IPS DF 19.7 (cell line): ENCODE results near the gene MARCHF6.
"Not testable (repeated sequence)": the region's sequence is repeated elsewhere in the genome, so short reads cannot be mapped to it uniquely, and the experiment has no call there.

Experiments used
- DNase-seq: peaks from one replicate; pipeline ENCODE4 v3.0.0-alpha.2; 2013; ENCODE audit warnings: low read depth, low spot score

MARCHF6 gene, protein sequence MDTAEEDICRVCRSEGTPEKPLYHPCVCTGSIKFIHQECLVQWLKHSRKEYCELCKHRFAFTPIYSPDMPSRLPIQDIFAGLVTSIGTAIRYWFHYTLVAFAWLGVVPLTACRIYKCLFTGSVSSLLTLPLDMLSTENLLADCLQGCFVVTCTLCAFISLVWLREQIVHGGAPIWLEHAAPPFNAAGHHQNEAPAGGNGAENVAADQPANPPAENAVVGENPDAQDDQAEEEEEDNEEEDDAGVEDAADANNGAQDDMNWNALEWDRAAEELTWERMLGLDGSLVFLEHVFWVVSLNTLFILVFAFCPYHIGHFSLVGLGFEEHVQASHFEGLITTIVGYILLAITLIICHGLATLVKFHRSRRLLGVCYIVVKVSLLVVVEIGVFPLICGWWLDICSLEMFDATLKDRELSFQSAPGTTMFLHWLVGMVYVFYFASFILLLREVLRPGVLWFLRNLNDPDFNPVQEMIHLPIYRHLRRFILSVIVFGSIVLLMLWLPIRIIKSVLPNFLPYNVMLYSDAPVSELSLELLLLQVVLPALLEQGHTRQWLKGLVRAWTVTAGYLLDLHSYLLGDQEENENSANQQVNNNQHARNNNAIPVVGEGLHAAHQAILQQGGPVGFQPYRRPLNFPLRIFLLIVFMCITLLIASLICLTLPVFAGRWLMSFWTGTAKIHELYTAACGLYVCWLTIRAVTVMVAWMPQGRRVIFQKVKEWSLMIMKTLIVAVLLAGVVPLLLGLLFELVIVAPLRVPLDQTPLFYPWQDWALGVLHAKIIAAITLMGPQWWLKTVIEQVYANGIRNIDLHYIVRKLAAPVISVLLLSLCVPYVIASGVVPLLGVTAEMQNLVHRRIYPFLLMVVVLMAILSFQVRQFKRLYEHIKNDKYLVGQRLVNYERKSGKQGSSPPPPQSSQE

DNA sequence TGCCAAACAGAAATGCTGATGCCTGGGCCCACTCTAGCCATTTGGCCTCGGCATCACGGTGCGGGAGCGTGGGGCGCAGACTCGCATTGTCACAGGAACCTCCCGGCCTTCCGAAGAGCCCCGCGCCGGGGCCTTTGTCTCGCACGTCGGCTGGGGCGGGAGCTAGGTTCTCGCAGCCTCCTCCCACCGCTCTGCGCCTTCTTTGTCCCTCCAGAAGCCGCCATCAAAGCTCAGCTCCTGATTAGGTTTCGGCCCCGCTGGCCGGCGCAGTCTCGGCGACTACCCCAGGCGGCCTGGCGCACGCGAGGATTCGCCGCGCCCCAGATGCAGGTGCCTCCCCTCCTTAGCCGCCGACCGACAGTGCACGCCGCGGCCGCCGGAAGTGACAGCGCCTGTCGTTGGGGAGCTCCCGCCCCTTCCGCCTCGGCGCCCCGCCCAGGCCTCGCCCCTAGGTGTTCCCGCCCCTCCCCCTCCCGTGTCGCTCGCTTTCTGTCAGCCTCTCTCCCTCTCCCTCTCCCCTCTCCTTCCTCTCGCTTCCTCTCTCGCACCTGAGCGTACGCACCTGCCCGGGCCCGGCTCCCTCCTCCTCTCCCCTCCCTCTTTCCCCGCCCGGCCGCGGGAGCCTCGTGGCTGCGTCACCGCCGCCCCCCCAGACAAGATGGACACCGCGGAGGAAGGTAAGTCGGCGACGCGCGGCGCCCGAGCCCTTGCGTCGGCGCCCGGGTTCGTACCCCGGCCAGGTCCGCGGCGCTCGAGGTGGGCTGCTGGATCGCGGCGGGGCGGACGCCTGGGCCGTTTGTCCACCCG, at the start of gene MARCHF6:
Gene MARCHF6 (plus strand): TSS at position 455 of the 807 bp plus-strand sequence. CDS start 204 bp downstream, at position 659.
- peak; percentile 90 for DNase-seq

DNA sequence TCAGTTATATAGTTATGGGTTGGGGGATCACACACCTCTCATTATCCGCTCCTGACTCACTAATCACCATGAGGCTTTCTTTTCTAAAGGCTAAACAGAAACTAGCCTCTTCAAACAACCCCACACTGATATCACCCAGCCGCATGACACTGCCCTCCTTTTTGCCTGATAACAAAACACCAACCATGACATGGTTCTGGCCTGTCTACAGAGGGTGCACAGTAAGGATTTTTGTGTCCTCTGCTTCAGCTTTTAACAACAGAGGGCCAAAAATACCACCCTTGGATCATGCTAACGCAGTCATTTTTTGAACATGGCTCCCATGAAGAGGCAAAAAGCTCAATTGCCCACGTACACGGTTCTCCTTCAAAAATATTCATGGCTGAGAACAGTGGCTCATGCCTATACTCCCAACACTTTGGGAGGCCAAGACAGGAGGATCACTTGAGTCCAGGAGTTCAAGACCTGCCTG, 49.8 kb upstream of the MARCHF6 start:
- DNase-seq = no peak

DNA sequence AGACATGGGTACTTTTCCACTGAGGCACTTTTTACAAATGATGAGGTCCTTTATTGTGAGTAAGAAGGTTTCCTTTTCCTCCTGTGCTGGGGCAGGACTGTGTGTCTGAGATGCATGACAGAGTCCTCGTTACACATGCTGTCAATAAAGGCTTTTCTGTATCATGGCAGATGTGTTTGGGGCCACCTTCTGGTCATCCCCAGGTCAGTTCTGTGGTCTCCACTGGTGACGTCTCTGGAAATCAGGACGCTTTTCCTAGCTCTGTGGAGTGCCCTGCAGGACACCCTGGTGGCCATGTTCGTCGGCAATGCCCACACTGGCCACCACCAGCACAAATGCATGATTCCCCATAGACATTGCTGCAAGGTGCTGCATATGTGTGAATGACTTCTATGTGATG, 48.6 kb upstream of the MARCHF6 start:
- no peak for DNase-seq

DNA sequence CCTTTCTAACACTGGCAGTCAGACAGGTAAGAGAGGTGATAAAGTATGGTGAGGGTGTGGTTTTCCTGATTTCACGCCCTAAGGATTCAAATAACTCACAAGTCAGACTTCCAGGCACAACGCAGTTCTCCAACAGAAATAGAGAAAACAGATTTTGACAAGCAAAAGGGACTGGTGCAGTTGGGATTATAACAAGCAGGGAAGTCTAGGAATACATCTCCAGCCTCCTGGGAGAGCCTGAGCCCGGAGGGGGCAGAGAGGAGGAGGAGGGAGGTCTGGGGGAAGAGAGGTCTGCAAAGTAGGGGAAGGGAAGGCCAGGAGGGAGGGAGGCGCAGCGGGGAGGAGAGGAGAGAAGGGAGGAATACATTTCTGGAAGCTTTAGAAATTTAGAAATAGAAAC, 47.4 kb upstream of the MARCHF6 start:
- DNase-seq = no peak

DNA sequence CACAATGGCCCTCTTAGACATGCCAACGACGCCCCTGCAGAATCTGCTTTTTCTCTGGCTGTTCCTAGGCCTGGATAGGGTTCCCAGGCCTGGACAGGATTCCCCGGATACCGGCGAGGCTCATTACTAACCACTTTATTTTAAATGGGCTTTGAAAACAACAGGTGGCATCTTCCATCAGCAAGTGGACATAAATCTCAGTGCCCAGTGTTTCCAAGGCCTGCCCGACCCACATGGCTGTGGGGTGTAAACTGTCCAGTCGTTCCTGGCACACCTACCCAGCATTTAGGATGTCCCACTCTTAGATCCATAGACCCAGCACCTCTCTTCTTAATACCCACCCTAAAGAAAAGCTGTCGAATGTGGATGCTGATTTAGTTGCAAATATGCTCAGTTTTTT, 46.7 kb upstream of the MARCHF6 start:
- no peak for DNase-seq

DNA sequence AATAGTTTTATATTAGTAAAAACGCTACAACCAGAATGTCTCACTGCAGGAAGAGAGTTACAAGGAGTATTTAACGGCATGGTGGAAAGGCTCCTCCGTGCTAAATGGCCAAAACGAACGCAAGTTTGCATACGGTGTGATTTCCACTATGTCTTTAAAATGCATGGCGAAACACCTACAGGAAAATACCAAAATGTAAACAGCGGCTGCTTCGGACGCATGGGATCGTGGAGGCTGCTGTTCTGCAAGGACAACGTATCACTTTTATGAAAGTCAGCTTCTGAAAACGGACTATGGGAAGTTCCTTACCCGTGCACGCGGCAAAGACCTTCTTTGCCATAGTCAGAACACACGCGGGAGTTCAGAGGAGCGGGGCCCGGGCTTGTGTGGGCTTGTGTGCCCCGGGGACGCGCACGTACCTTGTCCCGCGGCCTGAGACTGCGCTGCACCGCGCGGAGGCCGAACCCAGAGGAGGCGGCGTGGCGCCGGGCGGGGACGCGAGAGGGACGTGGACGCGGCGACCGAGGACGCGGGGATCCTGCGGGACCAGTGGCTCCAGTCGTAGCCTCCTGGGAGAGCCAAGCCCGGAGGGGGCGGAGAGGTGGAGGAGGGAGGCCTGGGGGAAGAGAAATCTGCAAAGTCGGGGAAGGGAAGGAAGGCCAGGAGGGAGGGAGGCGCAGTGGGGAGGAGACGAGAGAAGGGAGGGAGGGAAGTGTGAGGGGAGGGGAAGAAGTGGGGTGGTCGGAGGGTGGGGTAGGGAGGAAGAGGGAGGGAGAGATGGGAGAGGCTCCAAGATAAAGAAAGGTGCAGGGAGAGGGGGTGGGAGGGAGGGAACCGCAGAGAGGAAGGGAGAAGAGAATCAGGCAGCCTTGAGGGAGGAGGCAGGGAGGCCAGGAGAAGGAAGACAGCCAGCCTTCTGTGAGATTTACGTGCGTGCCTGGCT, 46.0 kb upstream of the MARCHF6 start, which contains the start of gene CMBL:
Gene CMBL (minus strand): TSS at position 697 of the 943 bp plus-strand sequence. CDS start 17,140 bp downstream, outside the sequence.
- DNase-seq = peak; percentile 73

DNA sequence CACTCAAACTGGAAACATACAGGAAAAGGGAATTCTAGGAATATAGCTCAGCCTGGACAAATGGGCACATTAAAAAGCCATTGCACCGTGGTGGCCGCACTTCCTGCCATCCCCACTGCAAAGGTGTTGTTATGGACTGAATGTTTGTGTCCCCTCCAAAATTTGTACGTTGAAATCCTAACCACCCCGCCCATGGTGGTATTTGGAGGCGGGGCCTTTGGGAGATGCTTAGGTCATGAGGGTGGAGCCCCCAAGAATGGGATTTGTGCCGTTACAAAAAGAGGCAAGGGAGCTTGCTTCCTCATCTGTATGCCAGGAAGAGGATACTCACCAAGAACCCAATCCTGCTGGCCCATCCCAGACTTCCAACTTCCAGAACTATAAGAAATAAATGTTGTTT, 44.7 kb upstream of the MARCHF6 start:
- DNase-seq = no peak

DNA sequence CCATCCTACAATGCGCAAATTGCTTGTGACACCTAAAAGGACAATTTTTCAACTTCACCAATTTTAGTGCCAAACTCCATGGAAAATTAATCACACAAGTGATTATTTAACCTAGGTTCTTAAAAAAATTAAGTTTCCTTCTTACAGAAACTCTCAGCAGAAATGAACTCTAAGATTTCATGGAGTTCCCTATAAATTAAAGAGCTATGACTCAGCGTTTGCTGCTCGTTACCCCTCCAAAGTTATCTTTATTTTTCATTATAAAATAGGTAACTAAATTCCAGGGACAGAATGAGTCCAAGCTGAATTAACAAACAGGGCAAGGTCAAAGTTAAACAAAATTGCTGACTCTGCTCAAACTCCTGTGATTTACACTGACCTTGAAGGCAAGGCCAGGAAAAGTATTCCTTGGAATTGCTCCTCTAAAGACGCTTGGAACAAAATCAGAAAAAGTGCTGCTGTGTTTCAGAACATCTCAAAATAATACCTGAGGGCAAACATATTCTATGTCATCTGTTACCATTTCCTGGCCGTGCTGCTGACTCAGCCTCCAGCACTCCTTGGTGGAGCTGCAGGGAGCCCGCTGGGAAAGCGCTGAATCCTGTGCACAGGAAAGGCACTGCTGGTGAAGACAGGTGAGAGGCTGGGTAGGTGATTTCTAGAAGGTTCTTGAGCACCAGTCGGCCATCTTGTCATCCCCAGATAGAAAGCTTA, 43.3 kb upstream of the MARCHF6 start:
- DNase-seq = no peak

DNA sequence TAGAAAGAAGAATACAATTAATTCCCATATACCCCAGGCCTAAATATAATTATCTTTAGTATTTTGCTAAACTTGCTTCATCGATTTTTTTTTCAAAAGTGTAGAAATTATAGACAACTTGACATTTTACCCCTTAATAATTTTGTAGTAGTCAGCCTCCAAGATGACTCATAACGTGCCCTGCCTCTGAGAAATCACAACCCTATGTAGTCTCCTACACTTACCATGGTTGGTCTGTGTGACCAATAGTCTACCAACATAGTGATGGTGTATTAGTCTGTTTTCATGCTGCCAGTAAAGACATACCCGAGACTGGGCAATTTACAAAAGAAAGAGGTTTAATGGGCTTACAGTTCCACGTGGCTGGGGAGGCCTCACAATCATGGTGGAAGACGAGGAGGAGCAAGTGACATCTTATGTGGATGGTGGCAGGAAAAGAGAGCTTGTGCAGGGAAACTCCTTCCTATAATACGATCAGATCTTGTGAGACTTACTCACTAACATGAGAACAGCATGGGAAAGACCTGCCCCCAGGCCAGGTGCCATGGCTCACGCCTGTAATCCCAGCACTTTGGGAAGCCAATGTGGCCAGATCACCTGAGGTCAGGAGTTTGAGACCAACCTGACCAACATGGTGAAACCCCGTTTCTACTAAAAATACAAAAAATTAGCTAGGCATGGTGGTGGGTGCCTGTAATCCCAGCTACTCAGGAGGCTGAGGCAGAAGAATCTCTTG, 42.5 kb upstream of the MARCHF6 start:
- DNase-seq = not testable (repeated sequence)

DNA sequence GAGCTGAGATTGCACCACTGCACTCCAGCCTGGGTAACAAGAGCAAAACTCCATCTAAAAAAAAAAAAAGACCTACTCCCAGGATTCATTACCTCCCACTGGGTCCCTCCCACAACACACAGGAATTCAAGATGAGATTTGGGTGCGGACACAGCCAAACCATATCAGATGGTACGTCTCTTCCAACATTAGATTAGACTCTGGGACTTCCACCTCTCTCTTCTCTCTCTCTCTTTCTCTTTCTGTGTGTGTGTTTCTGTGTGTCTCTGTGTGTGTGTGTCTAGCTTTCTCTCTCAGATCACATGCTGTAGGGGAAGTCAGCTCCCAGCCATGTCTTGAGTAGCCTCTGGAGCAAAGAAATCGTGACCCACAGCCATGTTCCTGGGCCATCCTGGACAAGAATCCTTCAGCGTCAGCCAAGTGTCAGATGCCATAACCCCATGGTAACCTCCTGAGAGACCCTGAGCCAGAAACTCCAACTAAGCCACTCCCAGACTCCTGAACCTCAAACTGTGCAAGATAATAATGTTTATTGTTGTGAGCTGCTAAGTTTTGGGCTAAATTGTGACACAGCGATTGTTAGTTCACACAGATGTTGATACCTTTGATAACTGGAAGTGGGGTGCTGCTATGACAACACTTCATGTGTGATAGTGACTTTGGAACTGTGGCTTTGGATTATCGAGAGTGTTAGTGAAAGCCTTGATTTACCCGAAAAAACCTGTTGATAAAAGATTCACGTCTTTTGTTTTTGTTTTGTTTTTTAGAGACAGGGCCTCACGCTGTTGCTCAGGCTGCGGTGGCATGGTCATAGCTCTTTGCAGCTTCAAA, 41.7 kb upstream of the MARCHF6 start:
- no peak for DNase-seq

DNA sequence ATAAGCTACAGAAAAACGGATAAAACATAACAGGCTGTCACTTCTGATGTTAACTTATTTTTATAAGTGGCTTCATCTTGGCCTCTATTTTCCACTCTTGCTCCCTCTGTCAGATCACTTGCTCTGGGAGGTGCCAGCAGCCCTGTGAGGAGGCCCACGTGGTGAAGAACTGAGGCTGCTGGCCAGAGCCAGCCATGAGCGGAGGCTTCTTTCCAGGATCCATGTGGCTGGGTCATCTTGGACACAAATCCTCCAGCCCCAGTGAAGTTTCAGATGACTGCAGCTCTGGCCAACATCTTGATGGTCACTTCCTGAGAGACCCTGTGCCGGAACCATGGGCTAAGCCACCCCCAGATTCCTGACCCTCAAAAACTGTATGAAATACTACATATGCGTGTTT, 38.3 kb upstream of the MARCHF6 start:
- no peak for DNase-seq

DNA sequence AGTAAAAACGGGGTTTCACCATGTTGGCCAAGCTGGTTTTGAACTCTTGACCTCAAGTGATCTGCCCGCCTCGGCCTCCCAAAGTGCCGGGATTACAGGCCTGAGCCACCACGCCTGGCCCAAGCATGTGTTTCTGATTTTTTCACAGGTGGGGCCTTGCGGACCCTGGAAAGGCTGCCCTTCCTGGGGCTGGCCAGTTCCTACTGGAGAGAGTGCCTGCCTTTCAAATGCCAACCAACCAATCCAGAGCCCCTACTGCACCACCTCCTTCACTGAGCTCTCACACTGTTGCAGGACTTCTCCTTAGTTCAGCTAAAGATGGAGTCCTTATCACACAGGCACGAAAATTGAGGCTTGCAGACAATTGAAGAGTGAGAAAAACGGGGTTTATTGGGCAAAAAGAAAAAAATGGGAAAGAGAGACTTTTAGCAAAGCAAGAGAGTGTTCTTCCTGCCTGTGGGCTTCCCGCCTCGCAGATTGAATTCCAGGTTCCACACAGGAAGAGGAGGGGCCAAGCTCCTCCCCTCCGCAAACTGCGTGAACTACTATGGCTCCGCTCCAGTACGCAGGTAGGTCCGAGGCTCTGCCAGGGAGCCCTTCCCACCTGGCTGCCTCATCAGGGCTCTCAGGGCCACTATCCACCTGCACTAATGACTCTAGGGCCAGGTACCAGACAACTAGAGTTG, 37.5 kb upstream of the MARCHF6 start:
- no peak for DNase-seq

DNA sequence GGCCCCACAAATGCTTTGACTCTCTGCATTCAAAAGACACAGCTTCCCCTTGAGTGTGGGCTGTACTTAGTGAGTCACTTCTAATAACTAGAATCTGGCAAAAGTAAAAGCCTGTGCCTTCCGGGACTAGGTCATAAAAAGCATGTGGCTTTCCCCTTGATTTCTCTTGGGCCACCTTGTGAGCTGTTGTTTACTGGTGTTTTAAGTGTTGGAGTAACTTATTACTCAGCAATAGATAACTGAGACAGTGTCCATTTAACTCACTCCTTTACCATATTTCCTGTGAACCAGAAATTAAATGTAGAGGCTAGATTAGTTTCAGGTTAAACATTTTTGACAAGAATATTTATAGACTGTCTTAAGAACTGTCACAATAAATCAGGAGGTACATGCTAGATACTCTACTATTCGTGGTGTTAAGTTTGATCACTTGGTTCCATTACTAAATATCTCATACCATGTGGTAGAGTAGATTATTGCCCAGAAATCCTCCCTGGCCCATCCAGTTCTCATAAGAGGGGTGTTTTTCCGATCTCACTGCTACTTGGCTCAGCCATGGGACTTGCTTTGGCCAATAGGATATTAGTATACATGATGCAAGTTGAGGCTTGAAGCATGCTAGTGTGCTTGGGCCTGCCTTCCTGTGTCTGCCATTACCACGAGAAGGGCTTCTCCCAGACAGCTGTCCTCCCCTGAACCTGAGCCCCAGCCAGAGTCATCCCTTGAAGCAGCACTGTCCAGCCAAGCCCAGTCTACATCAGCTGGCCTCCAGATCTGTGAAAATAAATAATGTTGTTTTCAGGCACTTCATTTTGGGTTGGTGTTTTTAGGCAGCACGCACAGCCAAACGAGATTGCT, 35.4 kb upstream of the MARCHF6 start:
- DNase-seq = no peak

DNA sequence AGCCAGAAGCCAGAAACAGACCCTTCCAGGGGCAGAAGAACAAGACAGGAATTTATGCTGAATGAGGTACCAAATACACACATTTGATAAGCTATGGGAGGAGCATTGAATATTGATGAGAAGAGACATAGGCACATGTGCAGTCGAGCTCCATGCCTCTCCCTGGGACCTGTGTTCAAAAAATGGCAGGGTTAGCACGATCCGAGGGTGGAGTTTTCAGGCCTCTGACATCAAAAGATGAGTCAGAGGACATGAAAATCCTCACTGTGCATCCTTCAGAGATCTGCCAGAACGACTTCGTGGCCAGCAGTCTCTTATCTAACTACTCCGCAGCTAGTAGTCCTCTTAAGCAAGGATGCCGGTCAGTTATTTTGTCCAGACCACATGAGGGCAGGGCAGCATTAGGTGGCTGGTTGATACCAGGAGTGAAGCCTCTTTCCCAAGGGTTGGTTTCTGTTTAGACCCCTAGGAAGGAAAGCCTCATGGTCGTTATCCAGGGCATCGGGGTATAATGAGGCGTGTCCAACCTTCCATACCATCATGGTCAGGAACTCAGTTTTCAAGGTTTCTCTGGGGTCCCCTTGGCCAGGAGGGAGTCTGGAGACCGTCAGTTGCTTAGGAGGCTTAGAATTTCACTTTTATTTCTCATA, 34.2 kb upstream of the MARCHF6 start:
- DNase-seq = no peak

DNA sequence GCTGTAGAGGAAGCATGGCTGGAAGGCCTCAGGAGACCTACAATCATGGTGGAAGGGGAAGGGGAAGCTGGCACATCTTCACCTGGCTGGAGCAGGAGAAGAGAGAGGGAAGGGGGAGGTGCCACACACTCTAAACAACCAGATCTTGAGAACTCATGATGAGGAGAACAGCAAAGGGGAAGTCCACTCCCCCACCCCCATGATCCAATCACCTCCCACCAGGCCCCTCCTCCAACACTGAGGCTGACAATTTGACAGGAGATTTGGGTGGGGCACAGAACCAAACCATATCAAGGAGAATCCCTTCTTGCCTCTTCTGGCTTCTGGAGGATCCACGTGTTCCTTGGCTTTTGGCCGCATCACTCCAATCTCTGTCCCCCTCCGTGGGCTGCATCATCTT, 32.7 kb upstream of the MARCHF6 start:
- no peak for DNase-seq

DNA sequence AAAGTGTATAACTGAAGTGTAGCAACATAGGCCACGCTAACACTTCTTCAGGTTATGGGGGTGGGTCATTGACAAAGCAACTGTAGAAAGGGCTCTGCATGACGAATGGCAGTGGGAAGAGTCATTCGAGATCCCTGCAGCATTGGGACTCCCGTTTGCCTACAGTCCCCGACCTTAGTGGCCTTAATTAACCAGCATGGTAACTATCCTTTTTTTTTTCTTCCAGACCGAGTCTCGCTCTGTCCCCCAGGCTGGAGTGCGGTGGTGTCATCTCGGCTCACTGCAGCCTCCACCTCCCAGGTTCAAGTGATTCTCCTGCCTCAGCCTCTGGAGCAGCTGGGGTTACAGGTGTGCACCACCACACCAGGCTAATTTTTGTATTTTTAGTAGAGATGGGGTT, 31.6 kb upstream of the MARCHF6 start:
- DNase-seq = no peak
